A549 (cell line): ENCODE results near the gene PSMC6. TPM values are rescaled to one million over a fixed set of nuclear protein-coding genes. Genes with fewer than 3 reads are reported as not detected.
"Not testable (repeated sequence)": the region's sequence is repeated elsewhere in the genome, so short reads cannot be mapped to it uniquely, and the experiment has no call there.

Experiments used
- ATAC-seq, 2 experiments: fragments of 200-7000 bp in 1 of 2; fragments of >200 bp in 1 of 2; cut with Nextera tagmentation in 1 of 2; cut with Tn5 transposase in 1 of 2; 3 replicates each; pipeline versions ENCODE4 v1.8.0 to v1.9.1; 2018 to 2020; ENCODE audit warnings: mild to moderate bottlenecking in 1 of 2, moderate library complexity in 1 of 2
- CTCF ChIA-PET: fragments of 300-600 bp; sonication (Branson Sonifier 250); formaldehyde crosslinking; extraction: SDS; loops from one replicate; lab custom pipeline; 2021; ENCODE audit warnings: antibody characterized with exemption, inconsistent platforms; lab: Yijun Ruan, JAX
- POLR2A ChIA-PET: fragments of 350-600 bp; formaldehyde crosslinking; extraction: SDS; loops from one replicate; lab custom pipeline; 2021; ENCODE audit warnings: antibody characterized with exemption, inconsistent platforms; lab: Yijun Ruan, JAX
- DNase-seq, 2 experiments: peaks; one replicate each; pipeline versions ENCODE4 v3.0.0 to v3.0.0-alpha.2; 2011 to 2016; ENCODE audit warnings: low read depth in 1 of 2, low spot score in 1 of 2
- FAIRE-seq: peaks from 2 replicates; lab custom pipeline; 2011; peaks lifted over from hg19 to GRCh38; lab: Jason Lieb, UNC
- H3K27ac ChIP-seq, 2 experiments: fragments of >200 bp; sonication (Bioruptor Twin); formaldehyde crosslinking; 3 replicates each; pipeline ENCODE4 v1.5.1; 2016 to 2017
- H3K4me1 ChIP-seq: fragments of >200 bp; sonication (Bioruptor Twin); formaldehyde crosslinking; 3 replicates; pipeline ENCODE4 v1.6.1; 2016
- H3K4me2 ChIP-seq: fragments of >200 bp; sonication (Bioruptor Twin); formaldehyde crosslinking; 3 replicates; pipeline ENCODE4 v1.6.1; 2016
- H3K4me3 ChIP-seq: fragments of >200 bp; sonication (Bioruptor Twin); formaldehyde crosslinking; 3 replicates; pipeline ENCODE4 v1.5.1; 2016
- H3K9me3 ChIP-seq: fragments of >200 bp; sonication (Bioruptor Twin); formaldehyde crosslinking; 3 replicates; pipeline ENCODE4 v1.6.1; 2016
- CBX2 ChIP-seq: fragments of 200-600 bp; sonication (generic); IDR thresholded peaks from 2 replicates; pipeline ENCODE4 v1.6.1; 2016; ENCODE audit warnings: low read depth, mild to moderate bottlenecking, borderline replicate concordance
- CEBPB ChIP-seq, 2 experiments: fragments of >200 bp in 1 of 2; sonication (Bioruptor Twin) in 1 of 2; formaldehyde crosslinking in 1 of 2; IDR thresholded peaks; 2 replicates each; pipeline ENCODE4 v1.6.1; 2012 to 2016
- CHD4 ChIP-seq: fragments of 200-600 bp; sonication (generic); IDR thresholded peaks from 2 replicates; pipeline ENCODE4 v1.6.1; 2016; ENCODE audit warnings: antibody characterized with exemption, mild to moderate bottlenecking, borderline replicate concordance
- EHF ChIP-seq: fragments of 250-450 bp; sonication (Bioruptor Pico); IDR thresholded peaks from 2 replicates; pipeline ENCODE4 v1.5.0; 2020; ENCODE audit warnings: mild to moderate bottlenecking
- EHMT2 ChIP-seq: fragments of 200-600 bp; sonication (generic); IDR thresholded peaks from 2 replicates; pipeline ENCODE4 v1.6.1; 2016; ENCODE audit warnings: antibody characterized with exemption, low read depth, mild to moderate bottlenecking, moderate library complexity
- ESRRA ChIP-seq: fragments of 150-350 bp; IDR thresholded peaks from 2 replicates; pipeline ENCODE4 v1.6.1; 2014; ENCODE audit warnings: mild to moderate bottlenecking, low read length, borderline replicate concordance
- FOSL2 ChIP-seq, 2 experiments: fragments of 450-650 bp in 1 of 2; fragments of >200 bp in 1 of 2; sonication (Bioruptor Twin) in 1 of 2; formaldehyde crosslinking; IDR thresholded peaks; 2 replicates each; pipeline versions ENCODE4 v1.5.0 to v1.6.1; 2016 to 2020; ENCODE audit warnings: mild to moderate bottlenecking in 1 of 2, moderate library complexity in 1 of 2
- GATA3 ChIP-seq: IDR thresholded peaks from 2 replicates; pipeline ENCODE4 v1.6.1; 2012; ENCODE audit warnings: borderline replicate concordance
- HDAC2 ChIP-seq: fragments of 200-600 bp; sonication (generic); IDR thresholded peaks from 2 replicates; pipeline ENCODE4 v1.6.1; 2016
- MYC ChIP-seq: IDR thresholded peaks from 2 replicates; pipeline ENCODE4 v1.6.1; 2012; ENCODE audit warnings: mild to moderate bottlenecking, inconsistent platforms, low read length, improper control_type of control experiment, borderline replicate concordance
- NFE2L2 ChIP-seq: fragments of 150-350 bp; conservative IDR thresholded peaks from 2 replicates; pipeline ENCODE4 v1.6.1; 2014; ENCODE audit warnings: low read length
- NR3C1 ChIP-seq: fragments of >200 bp; sonication (Bioruptor Twin); formaldehyde crosslinking; IDR thresholded peaks from 3 replicates; pipeline ENCODE4 v1.6.1; 2017
- POLR2AphosphoS2 ChIP-seq: conservative IDR thresholded peaks from 2 replicates; pipeline ENCODE4 v1.6.1; 2012; ENCODE audit warnings: low read length, improper control_type of control experiment, inconsistent platforms
- RARB ChIP-seq: fragments of 250-450 bp; sonication (Bioruptor Pico); IDR thresholded peaks from 2 replicates; pipeline ENCODE4 v1.8.0; 2021; ENCODE audit warnings: mild to moderate bottlenecking, moderate library complexity
- RCOR1 ChIP-seq: fragments of 150-350 bp; IDR thresholded peaks from 2 replicates; pipeline ENCODE4 v1.6.1; 2014; ENCODE audit warnings: antibody characterized with exemption, low read length, low read depth
- RNF2 ChIP-seq: fragments of 200-600 bp; sonication (generic); IDR thresholded peaks from 2 replicates; pipeline ENCODE4 v1.6.1; 2016; ENCODE audit warnings: low read depth, mild to moderate bottlenecking, antibody characterized with exemption, moderate library complexity, borderline replicate concordance
- ZFP36 ChIP-seq: fragments of 450-650 bp; IDR thresholded peaks from 2 replicates; pipeline ENCODE4 v1.6.1; 2014; ENCODE audit warnings: borderline replicate concordance; ENCODE audit not compliant: partially characterized antibody
- ZSCAN20 ChIP-seq: fragments of 250-450 bp; sonication (Bioruptor Pico); IDR thresholded peaks from 2 replicates; pipeline ENCODE4 v1.8.0; 2022; ENCODE audit warnings: mild to moderate bottlenecking, moderate library complexity
- WGBS: methylation state at CpG from one replicate; pipeline ENCODE4 v1.1.6; 2017; ENCODE audit errors: missing lambda C conversion rate; 5-methylcytosine and 5-hydroxymethylcytosine counted together
- polyA plus RNA-seq, 4 experiments: library from polyadenylated mRNA; depleted of rRNA in 3 of 4; stranded (reverse); fragments of >200 nt; fragmentation: RNase III in 1 of 4; extraction: RNeasy Plus Mini Kit Qiagen cat#74134 plus additional on column Dnase treatment in 1 of 4; gene quantifications; 2 replicates in 3 of 4; 3 replicates in 1 of 4; pipeline ENCODE4 v1.2.3, GENCODE V29; 2011 to 2017
- TF ChIP-seq, protein P1 (sequence below): IDR thresholded peaks from 2 replicates; pipeline ENCODE4 v1.6.1; 2012; ENCODE audit warnings: low read depth, borderline replicate concordance
- TF ChIP-seq, protein P2 (sequence below): fragments of >200 bp; sonication (Bioruptor Twin); formaldehyde crosslinking; IDR thresholded peaks from 3 replicates; pipeline ENCODE4 v1.5.1; 2016
- TF ChIP-seq, protein P3 (sequence below): fragments of 250-450 bp; sonication (Bioruptor Pico); IDR thresholded peaks from 2 replicates; pipeline ENCODE4 v1.5.0; 2021; ENCODE audit warnings: mild to moderate bottlenecking, moderate library complexity, borderline replicate concordance
- TF ChIP-seq, protein P4 (sequence below): fragments of 450-650 bp; IDR thresholded peaks from 2 replicates; pipeline ENCODE4 v1.6.1; 2014; ENCODE audit warnings: antibody characterized with exemption

The PSMC6 gene
- polyA plus RNA-seq, 2 of the 4 experiments (the other 2 are of a cell fraction): 147 to 180 TPM

DNA sequence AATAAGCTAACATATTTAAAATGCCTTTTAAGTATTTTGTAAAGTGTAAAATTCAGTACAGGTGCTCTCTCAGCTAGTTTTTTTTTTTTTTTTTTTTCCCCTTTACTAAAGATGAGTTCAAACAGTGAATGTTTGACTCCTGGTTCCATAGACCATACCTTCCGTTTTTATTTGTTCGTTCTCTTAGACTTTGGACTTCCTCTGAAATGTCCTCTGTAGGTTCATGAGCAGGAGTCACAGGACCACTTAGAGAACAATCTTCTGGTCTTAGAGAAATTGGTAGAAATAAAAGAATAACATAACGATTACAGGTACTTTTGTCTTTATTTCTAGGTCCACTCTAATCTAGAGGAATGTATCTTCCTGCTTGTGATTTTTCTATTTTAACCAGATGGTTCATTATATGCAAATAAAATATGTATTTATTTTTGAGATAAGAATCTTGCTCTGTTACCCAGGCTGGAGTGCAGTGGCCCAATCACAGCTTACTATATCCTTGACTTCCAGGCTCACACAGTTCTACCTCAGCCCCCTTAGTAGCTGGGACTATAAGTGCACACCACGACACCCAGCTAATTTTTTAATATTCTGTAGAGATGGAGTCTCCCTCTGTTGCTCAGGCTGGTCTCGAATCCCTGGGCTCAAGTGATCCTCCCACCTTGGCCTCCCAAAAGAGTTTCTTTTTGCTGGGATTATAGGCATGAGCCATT is 48.8 kb downstream of the PSMC6 start:
- FAIRE-seq (no peak), ATAC-seq (no peak), DNase-seq (no peak)
- Histone ChIP-seq H3K4me2 (no peak overlapping the region; the same call in 2 of the 3 replicates), H3K27ac (no peak overlapping the region), H3K4me1 (peaks cover 5% of the 10 kb centered on the region; the same call in 1 of the 3 replicates), H3K4me3 (no peak overlapping the region), H3K9me3 (no peaks in the 10 kb centered on the region)
- 62% methylated on average over 5 of the region's 5 CpGs for WGBS
- TF ChIP-seq CHD4 (no peak), ZFP36 (no peak), EHF (no peak), ESRRA (no peak), EHMT2 (no peak), NR3C1 (no peak), RNF2 (no peak), GATA3 (no peak), MYC (no peak), RCOR1 (no peak), HDAC2 (no peak), POLR2AphosphoS2 (no peak), RARB (CRISPR knock-in tag) (no peak)
- TF ChIP-seq, protein P1, sequence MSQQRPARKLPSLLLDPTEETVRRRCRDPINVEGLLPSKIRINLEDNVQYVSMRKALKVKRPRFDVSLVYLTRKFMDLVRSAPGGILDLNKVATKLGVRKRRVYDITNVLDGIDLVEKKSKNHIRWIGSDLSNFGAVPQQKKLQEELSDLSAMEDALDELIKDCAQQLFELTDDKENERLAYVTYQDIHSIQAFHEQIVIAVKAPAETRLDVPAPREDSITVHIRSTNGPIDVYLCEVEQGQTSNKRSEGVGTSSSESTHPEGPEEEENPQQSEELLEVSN: no peak
- TF ChIP-seq, protein P2, sequence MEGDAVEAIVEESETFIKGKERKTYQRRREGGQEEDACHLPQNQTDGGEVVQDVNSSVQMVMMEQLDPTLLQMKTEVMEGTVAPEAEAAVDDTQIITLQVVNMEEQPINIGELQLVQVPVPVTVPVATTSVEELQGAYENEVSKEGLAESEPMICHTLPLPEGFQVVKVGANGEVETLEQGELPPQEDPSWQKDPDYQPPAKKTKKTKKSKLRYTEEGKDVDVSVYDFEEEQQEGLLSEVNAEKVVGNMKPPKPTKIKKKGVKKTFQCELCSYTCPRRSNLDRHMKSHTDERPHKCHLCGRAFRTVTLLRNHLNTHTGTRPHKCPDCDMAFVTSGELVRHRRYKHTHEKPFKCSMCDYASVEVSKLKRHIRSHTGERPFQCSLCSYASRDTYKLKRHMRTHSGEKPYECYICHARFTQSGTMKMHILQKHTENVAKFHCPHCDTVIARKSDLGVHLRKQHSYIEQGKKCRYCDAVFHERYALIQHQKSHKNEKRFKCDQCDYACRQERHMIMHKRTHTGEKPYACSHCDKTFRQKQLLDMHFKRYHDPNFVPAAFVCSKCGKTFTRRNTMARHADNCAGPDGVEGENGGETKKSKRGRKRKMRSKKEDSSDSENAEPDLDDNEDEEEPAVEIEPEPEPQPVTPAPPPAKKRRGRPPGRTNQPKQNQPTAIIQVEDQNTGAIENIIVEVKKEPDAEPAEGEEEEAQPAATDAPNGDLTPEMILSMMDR: no peak
- TF ChIP-seq, protein P3, sequence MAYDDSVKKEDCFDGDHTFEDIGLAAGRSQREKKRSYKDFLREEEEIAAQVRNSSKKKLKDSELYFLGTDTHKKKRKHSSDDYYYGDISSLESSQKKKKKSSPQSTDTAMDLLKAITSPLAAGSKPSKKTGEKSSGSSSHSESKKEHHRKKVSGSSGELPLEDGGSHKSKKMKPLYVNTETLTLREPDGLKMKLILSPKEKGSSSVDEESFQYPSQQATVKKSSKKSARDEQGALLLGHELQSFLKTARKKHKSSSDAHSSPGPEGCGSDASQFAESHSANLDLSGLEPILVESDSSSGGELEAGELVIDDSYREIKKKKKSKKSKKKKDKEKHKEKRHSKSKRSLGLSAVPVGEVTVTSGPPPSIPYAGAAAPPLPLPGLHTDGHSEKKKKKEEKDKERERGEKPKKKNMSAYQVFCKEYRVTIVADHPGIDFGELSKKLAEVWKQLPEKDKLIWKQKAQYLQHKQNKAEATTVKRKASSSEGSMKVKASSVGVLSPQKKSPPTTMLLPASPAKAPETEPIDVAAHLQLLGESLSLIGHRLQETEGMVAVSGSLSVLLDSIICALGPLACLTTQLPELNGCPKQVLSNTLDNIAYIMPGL (CRISPR knock-in tag): no peak
- POLR2A ChIA-PET: no interaction called here
- CTCF ChIA-PET: no interaction called here

DNA sequence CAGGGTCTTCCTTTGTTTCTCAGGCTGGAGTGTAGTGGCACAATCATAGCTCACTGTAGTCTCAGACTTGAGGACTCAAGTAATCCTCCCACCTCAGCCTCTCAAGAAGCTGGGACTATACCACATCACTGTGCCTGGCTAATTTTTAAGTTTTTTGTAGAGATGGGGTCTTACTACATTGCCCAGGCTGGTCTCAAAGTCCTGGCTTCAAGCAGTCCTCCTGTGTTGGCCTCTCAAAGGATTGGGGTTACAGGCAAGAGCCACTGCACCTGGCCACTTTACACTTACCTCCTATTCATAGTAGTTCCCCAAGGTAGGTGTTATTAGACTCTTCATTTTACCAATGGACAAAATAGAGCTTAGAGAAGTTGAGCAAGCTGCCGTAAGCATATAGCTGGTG is 52.1 kb downstream of the PSMC6 start:
- DNase-seq: no peak
- Histone ChIP-seq H3K9me3 (no peaks in the 10 kb centered on the region), H3K4me2 (no peak overlapping the region), H3K4me3 (no peak overlapping the region), H3K27ac (no peak overlapping the region), H3K4me1 (peaks cover 5% of the 10 kb centered on the region; the same call in 1 of the 3 replicates)
- POLR2A ChIA-PET: no interaction called here
- CTCF ChIA-PET: interaction anchor here (0.7 kb wide), 1 partner anchor 1626 kb away, joined by 3 read pairs; no protein-coding TSS in a partner anchor
- FAIRE-seq: no peak
- ATAC-seq: no peak
- no peak for TF ChIP-seq FOSL2 (IDR thresholded peaks at IDR 0.05)
- no peak for TF ChIP-seq FOSL2 (CRISPR knock-in tag; IDR thresholded peaks at IDR 0.05)
- no peak for TF ChIP-seq RARB (CRISPR knock-in tag)
- TF ChIP-seq, protein P4, sequence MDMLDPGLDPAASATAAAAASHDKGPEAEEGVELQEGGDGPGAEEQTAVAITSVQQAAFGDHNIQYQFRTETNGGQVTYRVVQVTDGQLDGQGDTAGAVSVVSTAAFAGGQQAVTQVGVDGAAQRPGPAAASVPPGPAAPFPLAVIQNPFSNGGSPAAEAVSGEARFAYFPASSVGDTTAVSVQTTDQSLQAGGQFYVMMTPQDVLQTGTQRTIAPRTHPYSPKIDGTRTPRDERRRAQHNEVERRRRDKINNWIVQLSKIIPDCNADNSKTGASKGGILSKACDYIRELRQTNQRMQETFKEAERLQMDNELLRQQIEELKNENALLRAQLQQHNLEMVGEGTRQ: no peak
- no peak for TF ChIP-seq CEBPB (IDR thresholded peaks at IDR 0.05)
- no peak for TF ChIP-seq EHF
- no peak for TF ChIP-seq ZSCAN20
- no peak for TF ChIP-seq CBX2
- TF ChIP-seq ZFP36: no peak
- no peak for TF ChIP-seq NFE2L2
- WGBS: 97% methylated on average over 1 of the region's 1 CpG

DNA sequence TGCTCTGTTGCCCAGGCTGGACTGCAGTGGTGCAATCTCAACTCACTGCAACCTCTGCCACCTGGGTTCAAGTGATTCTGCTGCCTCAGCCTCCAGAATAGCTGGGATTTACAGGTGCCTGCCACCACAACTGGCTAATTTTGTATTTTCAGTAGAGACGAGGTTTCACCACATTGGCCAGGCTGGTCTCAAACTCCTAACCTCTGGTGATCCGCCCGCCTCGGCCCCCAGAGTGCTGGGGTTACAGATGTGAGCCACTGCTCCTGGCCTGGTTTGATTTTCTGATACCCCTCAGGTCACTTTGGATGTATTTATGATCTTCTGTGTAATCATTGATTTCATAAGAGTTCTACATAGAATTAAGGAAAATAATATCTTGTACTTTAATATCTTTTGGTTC is 55.9 kb downstream of the PSMC6 start:
- H3K4me2 ChIP-seq, DNase-seq, POLR2A ChIA-PET, H3K27ac ChIP-seq, H3K4me1 ChIP-seq, H3K9me3 ChIP-seq, FAIRE-seq, ATAC-seq, H3K4me3 ChIP-seq: not testable (repeated sequence)
- 91% methylated on average over 4 of the region's 4 CpGs for WGBS
- CTCF ChIA-PET: interaction anchor here (1.1 kb wide), 1 partner anchor 10 kb away, joined by 4 read pairs; no protein-coding TSS in a partner anchor
